GM19035 (cell line): ENCODE data around the gene GRIK4.

ENCODE experiments used
- ATAC-seq: cut with Tn5 transposase; IDR thresholded peaks from one replicate; pipeline ENCODE4 v1.9.1; 2021; ENCODE audit not compliant: unreplicated experiment

The GRIK4 gene

GRCh38 chr11:120524536-120525085 lies 13.1 kb downstream of the GRIK4 start:
- ATAC-seq, result no peak

- no peak for ATAC-seq
These were observed 14.0 kb downstream of the GRIK4 start for GRCh38 chr11:120525261-120526171.

GRCh38 chr11:120526241-120526640 lies 14.7 kb downstream of the GRIK4 start:
- no peak for ATAC-seq

GRCh38 chr11:120527111-120527761 lies 15.7 kb downstream of the GRIK4 start:
- no peak for ATAC-seq

- no peak for ATAC-seq
These were observed 17.2 kb downstream of the GRIK4 start for GRCh38 chr11:120528749-120529148.

- ATAC-seq, result no peak
These were observed 17.7 kb downstream of the GRIK4 start for GRCh38 chr11:120529214-120529613.

- ATAC-seq, result no peak
These were observed 18.4 kb downstream of the GRIK4 start for GRCh38 chr11:120529911-120530310.

GRCh38 chr11:120532082-120532831 lies 20.7 kb downstream of the GRIK4 start:
- no peak for ATAC-seq

GRCh38 chr11:120532832-120533196 lies 21.3 kb downstream of the GRIK4 start:
- no peak for ATAC-seq

- ATAC-seq, result no peak
These were observed 24.7 kb downstream of the GRIK4 start for GRCh38 chr11:120536091-120536796.

GRCh38 chr11:120536797-120537169 lies 25.2 kb downstream of the GRIK4 start:
- ATAC-seq, result no peak

- ATAC-seq, result no peak
These were observed 26.4 kb downstream of the GRIK4 start for GRCh38 chr11:120537996-120538395.

- no peak for ATAC-seq
These were observed 27.2 kb downstream of the GRIK4 start for GRCh38 chr11:120538707-120539106.

- no peak for ATAC-seq
These were observed 28.3 kb downstream of the GRIK4 start for GRCh38 chr11:120539667-120540369.

GRCh38 chr11:120540744-120541465 lies 29.4 kb downstream of the GRIK4 start:
- no peak for ATAC-seq

GRCh38 chr11:120543521-120544215 lies 32.1 kb downstream of the GRIK4 start:
- ATAC-seq, result no peak

- ATAC-seq, result no peak
These were observed 34.3 kb downstream of the GRIK4 start for GRCh38 chr11:120545813-120546212.

GRCh38 chr11:120546312-120547205 lies 35.0 kb downstream of the GRIK4 start:
- no peak for ATAC-seq
